HG03521 (cell line): ENCODE data around the gene RSPH10B.
"Not testable (repeated sequence)": the region's sequence is repeated elsewhere in the genome, so short reads cannot be mapped to it uniquely, and the experiment has no call there.

Source experiments
- ATAC-seq: cut with Tn5 transposase; IDR thresholded peaks from one replicate; pipeline ENCODE4 v1.9.1; 2021; ENCODE audit warnings: mild to moderate bottlenecking, moderate library complexity; ENCODE audit not compliant: unreplicated experiment

The RSPH10B gene

DNA sequence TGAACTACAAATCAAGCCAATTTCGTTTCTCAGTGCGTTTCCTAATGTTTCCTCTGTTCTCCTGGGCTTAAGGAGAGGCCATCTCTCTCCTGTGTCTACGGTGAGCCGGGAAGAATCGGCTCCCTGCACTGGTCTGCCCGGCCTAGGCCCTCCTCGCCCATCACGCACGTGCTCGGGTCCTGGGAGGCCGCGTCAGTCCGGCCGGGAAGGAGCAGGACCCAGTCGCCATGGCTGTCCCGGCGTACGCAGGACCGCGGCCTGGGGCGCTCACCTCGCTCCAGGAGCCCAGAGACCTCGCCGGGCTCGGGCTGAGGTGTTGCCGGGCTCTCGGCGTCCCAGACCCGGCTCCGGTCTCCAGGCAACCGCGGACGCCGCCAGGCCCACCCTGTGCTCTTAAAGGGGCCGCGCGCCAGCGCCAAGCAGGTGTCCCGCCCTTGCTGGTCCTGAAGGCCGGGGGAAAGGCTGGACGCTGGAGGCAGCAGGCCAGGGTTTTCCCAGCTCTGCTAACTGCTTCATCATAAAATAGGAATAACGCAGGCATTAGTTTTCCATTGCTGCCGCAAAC, at the start of gene RSPH10B:
RSPH10B (minus strand) TSS at position 343 of the 565 bp plus-strand sequence. CDS start 3,573 bp downstream, outside the sequence.
- ATAC-seq, result not testable (repeated sequence)

DNA sequence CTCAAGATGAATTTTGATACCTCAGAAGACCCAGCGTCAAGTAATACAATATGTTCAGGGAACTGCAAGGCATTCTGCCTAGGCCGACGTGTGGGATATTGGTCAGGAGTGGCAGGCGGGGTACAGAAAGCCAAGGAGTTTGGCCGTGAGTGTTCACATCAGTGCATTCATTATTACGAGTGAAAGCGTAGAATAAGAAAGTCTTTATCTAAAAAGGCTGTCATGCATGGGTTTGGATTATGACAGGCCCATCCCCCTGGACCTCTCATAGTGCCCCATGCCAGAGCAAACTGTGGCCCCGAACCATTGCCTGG, 46.1 kb upstream of the RSPH10B start:
- no peak for ATAC-seq

DNA sequence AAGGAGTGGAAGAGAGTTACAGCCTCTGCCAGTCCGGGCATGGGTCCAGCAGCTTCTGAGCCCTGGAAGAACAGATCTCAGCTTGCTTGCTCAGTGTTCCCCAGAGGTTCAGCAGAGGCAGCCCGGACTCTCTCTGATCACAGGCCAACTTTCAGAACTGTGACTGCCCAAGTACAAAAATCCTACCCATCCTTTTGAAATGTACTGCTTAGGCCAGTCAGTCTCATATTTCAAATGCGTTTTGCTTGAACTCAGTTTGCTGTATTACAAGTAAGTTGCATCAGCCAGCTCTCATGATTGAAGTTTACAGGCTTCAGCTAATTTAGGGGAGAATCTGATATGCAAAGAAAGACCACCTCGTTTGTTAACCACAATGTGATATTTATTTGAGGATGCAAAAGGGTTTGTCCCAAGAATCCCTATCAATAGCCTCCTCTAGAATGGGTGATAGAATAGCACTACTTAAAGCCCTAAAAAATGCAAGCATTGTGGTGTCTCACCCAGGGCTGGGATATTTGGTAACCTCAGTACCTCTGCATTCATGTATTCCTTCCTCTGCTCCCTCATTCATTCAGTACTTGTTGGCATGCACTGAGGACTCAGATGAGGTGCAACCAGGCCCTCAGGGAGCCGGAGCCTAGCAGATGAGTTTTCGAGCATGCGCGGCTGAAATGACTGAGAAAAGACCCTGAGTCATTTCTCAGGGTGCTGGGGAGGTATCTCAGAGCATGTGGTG, 45.6 kb upstream of the RSPH10B start:
- ATAC-seq, result no peak

DNA sequence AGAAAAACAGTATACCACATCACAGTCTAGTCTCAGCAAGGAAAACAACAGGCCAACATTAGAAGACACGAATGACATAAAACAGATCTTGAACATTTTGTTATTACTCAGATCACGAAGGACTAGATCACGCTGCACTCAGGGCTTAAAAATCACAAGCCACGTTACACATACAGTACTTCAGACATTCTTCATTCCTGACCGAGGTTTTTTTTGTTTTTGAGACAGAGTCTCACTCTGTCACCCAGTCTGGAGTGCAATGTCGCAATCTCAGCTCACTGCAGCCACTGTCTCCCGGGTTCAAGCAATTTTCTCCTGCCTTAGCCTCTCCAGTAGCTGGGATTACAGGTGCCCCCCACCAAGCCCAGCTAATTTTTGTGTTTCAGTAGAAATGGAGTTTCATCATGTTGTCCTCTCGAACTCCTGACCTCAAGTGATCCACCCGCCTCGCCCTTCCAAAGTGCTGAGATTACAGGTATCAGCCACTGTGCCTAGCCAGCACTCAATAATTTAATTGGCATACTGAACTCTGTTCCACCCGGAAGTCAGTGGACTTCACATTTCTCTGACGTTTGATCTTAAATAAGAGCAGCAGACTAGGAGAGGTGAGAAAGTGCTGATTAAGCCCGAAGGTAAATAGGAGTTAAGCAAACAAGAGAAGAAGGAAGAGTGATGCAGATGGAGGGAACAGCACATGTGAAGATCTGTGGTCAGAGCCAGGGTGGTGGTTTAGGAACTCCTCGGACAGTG, 42.0 kb upstream of the RSPH10B start:
- ATAC-seq, result no peak

DNA sequence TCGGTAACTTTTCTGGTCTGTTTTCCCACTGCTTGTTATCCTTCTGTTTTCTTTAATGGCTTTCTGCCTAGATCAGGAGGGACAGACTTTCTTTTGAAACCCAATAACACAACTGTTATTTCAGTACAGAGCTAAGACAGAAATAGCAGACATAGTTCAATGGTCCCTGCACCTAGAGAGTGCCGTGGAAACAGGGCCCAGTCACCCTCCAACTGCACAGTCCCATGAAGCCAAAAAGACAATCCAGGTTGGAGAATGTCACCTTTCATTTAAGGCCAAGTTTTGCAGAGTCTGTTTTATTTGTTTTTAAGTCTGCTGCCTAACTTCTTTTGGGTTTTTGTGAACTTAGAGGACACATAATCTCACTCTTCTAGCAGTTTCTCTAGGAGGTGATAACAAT, 41.1 kb upstream of the RSPH10B start:
- ATAC-seq, result no peak

DNA sequence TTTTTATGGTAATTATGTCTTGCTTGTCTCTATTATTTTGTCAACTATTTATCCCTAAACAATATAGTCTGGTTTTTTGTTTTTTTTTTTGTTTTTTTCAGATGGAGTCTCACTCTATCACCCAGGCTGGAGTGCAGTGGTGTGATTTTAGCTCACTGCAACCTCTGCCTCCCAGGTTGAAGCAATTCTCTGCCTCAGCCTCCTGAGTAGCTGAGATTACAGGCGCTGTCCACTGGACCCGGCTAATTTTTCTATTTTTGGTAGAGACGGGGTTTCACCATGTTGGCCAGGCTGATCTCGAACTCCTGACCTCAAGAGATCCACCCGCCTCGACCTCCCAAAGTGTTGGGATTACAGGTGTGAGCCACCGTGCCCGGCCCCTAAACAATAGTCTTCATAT, 39.9 kb upstream of the RSPH10B start:
- not testable (repeated sequence) for ATAC-seq

DNA sequence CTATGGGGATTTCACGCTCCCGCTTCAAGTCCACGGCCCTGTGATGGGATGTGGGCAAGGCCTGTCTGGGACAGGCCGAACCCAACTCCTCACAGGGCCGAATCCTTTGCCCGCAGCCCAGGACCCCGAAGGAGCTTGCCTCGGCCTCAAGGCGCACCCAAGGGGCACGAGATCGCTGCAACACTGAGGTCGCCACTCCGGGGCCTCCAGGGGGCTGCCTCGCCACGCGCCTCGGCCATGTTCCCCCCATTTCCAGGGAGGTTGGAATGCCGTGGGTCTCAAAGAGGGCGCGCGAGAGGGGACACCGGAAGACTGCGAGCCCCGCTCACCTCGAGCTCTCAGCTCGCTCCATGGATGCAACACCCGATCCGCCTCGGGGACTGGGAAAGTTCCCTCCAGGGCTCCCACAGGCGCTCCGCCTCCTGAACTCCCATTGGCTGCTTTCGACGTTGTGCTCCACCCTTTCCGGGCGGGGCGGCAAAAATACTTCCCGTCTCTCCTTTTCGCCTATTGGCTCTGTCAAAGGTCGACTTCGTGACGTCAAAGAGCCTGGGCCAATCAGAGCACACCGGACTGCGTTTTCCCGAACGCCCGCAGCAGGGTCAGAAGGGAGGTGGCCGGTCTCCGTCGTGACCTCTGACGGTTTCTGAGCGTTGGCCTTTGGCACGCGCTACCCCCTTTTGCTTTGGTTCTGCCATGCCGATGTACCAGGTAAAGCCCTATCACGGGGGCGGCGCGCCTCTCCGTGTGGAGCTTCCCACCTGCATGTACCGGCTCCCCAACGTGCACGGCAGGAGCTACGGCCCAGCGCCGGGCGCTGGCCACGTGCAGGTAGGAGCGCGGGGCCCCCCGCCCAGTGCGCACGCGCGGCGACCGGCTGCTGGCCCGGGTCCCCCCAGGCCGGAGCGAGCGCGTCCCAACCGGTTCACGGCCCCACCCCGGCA, 38.5 kb upstream of the RSPH10B start, which contains the start of the genes AIMP2 and PMS2:
AIMP2 (plus strand) TSS at position 605 of the 944 bp plus-strand sequence; CDS start at position 697, 92 bp downstream.
PMS2 (minus strand) TSS at position 382 of the 944 bp plus-strand sequence; CDS start at position 352, 30 bp downstream.
- ATAC-seq, result peak; percentile 96

DNA sequence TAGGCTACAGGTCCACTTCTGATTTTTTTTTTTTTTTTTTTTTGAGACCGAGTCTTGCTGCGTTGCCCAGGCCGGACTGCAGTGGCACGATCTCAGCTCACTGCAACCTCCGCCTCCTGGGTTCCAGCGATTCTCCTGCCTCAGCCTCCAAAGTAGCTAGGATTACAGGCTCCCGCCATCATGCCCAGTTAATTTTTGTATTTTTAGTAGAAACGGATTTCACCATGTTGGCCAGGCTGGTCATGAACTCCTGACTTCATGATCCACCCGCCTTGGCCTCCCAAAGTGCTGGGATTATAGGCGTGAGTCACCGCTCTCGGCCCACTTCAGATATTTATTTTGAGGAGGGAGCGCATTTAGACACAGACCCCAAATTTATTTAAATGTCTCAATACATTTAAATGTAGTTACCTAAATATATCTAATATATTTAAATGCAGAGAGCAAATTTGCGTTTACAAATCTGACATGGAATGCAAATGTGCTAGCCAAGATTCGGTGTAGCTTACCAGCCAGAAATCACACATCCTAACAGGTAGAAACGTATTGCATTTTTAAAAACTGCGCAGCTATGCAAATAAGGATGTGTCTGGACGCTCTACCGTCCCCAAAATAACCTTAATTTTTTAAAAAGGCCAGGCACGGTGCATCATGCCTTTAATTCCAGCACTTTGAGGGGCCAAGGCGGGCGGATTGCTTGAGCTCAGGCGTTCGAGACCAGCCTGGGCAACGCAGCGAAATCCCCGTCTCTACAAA, 37.5 kb upstream of the RSPH10B start:
- ATAC-seq, result not testable (repeated sequence)

DNA sequence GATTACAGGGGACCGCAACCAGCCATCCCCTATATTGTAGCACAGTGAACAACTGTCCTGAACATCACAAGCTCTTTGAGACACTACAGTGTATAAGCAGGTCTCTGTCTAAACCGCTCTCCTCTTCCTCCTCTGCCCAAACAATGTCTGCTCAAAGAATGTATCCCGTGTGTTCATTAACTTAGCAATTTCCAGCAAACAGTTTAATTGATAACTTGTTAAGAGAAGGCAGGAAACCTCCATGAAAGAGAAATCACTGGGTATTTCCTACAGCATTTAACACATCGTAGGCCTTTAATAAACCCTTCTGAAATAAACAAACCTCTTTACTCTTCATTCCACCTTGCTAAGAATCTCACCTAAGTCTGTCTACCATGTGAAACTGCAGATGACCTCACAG, 36.9 kb upstream of the RSPH10B start:
- ATAC-seq, result no peak

DNA sequence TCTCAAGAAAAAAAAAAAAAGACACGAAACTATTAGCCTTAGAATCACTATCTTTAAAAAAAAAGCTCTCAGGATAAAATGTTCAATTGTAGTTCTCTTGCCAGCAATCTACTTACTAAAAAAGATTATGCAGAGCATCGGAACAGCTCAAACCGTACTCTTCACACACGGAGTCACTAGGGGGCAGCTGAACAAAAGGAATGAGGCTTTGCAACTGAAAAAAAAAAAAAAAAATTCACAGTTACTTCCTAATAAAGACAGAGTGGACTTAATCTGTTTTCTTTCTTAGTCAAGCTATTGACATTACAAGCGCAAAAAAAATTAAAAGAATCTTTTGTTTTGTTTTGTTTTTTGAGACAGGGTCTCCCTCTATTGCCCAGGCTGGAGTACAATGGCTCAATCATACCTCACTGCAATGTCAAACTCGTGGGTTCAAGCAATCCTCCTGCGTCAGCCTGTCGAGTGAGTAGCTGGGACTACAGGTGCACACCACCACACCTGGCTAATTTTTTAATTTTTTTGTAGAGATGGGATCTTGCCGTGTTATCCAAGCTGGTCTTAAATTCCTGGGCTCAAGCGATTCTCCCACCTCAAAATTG, 26.8 kb upstream of the RSPH10B start:
- ATAC-seq, result no peak

DNA sequence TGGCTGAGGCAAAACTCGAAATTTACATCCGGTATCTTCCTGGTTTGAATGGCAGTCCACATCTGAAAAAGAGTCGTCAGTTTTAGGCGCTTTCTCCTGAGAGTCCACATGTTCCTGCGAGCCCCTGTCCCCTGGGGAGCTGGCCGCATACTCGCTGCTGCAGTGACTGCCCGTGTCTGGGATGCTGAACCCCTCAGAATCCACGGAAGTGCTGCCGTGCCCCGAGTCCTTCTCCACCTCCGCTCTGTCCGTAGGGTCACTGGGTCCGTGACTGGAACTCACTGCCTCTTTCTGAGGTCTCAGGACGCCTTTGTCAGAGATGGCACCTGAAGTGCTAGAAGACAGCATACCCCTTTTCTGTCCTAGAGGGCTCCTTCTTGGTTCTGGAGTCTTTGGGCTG, 16.6 kb upstream of the RSPH10B start:
- not testable (repeated sequence) for ATAC-seq

DNA sequence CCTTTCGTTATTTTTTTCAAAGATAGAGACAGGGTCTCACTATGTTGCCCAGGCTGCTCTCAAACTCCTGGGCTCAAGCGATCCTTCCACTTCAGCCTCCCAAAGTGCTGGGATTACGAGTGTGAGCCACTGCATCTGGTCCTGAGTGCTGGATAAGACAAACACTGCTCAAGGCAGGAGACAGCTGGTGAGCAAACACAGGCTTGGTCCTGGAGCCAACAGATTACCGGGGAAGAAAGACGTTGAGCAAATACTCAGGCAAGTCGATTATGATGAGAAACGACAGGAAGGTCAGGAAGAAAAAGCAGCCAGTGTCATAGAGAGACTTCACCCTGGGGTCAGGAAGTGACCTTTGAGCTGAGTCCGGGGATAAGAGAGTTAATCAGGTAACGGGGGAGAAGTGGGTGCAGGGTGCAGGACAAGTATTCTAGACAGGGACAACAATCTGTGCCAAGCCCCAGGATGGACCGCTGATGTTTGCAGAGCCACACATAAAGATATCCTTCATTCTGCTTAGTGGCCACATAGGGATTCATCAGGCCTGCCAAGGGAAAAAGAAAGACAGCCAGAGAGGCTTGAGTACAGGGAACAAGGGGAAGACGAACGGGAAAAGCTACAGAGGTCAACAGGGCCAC, 9.3 kb upstream of the RSPH10B start:
- ATAC-seq, result not testable (repeated sequence)

DNA sequence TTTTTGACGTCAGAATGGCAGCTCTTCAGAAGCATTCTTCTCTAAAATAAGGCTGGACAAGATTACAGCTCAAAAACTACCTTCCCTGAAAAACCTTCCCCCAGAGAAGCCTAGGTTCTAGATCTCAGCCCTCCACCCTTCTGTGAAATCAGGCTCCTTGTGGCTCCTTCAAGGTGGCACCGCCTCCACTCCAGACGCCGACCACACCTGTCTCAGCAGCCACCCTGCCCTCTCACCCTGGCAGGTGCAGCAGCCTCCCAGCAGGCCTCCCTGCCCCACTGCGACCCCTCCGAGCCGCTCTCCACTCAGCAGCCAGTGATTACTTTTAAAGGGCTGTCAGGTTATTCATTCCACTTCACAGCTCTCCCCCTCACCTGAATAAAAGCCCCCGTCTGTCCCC, 3.1 kb upstream of the RSPH10B start:
- not testable (repeated sequence) for ATAC-seq

DNA sequence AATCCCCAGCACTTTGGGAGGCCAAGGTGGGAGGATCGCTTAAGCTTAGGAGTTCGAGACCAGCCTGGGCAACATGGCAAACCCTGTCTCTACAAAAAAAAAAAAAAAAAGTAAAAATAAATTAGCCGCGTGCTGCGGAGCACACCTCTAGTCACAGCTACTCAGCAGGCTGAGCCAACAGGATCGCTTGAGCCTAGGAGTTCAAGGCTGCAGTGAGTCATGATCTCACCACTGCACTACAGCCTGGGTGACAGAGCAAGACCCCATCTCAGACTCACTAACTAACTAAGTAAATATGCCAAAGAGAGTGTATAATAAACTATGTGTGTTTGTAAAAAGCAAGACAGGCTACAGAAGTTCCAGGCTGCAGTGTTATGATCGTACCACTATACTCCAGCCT, 6.7 kb downstream of the RSPH10B start:
- ATAC-seq, result not testable (repeated sequence)

DNA sequence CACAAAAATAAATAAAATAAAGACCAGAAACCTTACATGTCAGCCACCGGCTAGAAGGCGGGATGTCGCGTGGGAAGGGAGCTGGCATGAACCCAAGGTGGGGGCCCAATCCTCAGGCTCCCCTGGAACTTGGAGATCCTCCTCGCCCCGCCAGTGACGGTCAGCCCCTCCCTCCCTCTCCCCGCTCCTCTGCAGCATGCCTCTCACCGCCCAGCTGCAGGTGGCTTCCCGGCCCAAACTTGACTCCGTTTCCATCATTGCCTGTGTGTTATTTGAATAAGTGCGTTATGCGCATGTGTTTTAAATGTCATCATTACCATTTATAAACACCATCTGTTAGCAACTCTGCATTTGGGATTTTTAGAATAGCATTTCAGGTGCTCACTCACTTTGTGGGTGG, 7.3 kb downstream of the RSPH10B start:
- not testable (repeated sequence) for ATAC-seq

DNA sequence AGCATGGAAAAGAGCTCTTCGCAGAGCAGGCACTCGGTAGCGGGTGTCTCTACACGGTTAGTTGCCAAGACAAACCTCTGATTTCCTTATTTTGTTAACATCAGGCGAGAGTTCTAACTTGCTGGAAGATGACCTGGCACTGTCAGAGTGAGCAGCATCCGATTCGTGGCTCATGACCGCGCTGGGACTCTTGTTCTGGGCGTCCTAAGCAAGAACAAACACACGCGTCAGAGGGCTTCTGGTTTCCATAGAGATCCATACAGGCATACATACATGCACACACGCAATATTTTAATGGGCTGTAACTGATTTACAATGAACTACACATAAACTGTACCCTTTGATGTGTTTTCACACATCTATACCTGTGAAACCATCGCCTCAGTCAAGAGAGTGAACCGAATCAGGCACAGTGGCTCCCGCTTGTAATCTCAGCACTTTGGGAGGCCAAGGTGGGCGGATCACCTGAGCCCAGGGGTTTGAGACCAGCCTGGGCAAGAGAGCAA, 35.5 kb downstream of the RSPH10B start:
- ATAC-seq, result not testable (repeated sequence)

DNA sequence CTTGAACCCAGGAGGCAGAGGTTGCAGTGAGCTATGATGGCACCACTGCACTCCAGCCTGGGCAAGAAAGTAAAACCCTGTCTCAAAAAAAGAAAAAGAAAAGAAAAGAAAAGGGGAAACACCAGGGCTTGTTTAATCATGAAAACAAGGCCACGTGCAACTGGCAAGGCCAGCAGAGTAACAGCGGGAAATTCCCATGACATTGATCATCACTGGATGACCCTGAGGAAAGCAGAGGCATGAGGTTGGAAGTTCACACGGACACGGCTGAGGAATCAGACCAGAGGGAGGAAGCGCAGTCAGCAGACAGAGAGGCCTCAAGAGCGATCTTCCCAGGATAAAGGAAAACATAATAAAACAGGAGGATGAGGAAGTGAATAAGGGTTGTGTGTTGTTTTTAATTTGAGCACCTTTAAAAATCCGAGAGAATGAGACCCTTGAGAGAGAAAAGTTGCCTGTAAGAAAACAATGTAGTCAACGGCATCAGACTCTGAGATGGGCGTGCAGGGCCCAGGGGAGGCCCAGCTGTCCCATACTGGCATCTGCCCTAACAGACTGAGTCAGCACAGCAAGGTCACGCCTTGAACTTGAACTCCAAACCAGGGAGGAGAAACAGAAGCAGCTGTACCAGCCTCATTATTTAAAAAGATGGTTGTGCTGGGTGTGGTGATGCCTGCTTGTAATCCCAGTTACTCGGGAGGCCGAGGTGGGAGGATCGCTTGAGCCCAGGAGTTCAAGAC, 38.4 kb downstream of the RSPH10B start:
- ATAC-seq, result not testable (repeated sequence)

DNA sequence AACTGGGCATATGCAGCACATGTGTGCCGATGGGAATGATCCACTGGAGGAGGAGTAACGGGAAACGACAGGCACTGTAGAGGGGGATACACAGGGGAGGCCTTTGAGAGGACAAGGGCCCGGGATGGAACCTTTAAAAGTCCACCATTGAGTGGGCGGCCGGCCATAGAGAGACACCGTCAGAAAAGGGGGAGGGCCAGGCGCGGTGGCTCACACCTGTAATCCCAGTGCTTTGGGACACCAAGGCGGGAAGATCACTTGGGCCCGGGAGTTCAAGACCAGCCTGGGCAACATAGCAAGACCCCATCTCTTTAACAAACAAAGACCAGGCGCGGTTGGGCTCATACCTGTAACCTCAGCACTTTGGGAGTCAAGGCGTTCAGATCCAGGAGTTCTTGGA, 39.2 kb downstream of the RSPH10B start:
- not testable (repeated sequence) for ATAC-seq
